Measurements from ENCODE around the gene CCT7. TPM values are rescaled to one million over a fixed set of nuclear protein-coding genes. Genes with fewer than 3 reads are reported as not detected.
A peak's percentile ranks its signal among the peaks of the same experiment; 100 is the strongest.

CCT7 gene
- total and polyA plus RNA-seq, 2 of the 8 experiments (the other 6 are each of a cell fraction or from before 2014, with no cell fraction given): 440 to 474 TPM

DNA sequence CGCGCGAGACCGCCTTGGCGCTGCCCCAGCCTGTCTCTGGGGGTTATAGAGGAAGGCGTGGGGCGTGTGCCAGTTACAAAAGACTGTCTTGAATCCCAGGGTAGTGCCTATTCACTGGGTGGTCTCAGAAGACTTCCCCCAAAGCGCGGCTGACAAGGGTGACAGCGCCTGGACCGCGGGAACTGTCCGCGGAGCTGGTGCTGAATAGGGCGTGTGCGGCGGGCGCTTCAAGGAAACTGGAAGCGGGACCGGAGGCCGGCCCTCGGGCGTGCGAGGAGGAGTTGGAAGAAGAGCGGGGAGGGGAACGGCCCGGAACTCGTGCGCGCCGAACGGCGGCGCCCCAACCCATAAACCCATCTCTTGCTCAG lies 57.0 kb downstream of the CCT7 start (continued):
- TF ChIP-seq CHD2 (IDR thresholded peaks at IDR 0.05; ENCODE audit: low read length) (0 out of 2 replicates have a peak, but pooled peaks have one; percentile 16), GTF2F1 (IDR thresholded peaks at IDR 0.05; ENCODE audit: borderline replicate concordance, low read depth, low read length) (no peak), HDAC2 (IDR thresholded peaks at IDR 0.05; ENCODE audit: borderline replicate concordance in 1 of 2, low read depth in 2 of 2, low read length in 2 of 2) (peak; percentile 92 to 99; a peak in 3 of 4 replicates)

Measured in H1 (cell line).